Right lobe of liver (tissue), 4 donors: Measurements from ENCODE around the gene HRAS.

Experiments
- POLR2A ChIP-seq: fragments of 450-650 bp; IDR thresholded peaks from one replicate; pipeline ENCODE4 v1.6.1; 2017; ENCODE audit warnings: antibody characterized with exemption, mild to moderate bottlenecking
- TF ChIP-seq, protein P1 (sequence below), 4 donors: fragments of 200-600 bp in 3 of 4; fragments of 450-650 bp in 1 of 4; IDR thresholded peaks; one replicate each; pipeline versions ENCODE4 v1.5.1 to v1.8.0; 2016 to 2022; ENCODE audit warnings: antibody characterized with exemption in 4 of 4, mild to moderate bottlenecking in 2 of 4
- donor health status: DM: no; HTN: no; CAD: no.
- donor health status: DM: no; HTN: no; CAD: no.
- donor health status: DM: no; HTN: yes; CAD: no.

GRCh38 chr11:486189-486588 lies 49.2 kb downstream of the HRAS start:
- TF ChIP-seq, protein P1, sequence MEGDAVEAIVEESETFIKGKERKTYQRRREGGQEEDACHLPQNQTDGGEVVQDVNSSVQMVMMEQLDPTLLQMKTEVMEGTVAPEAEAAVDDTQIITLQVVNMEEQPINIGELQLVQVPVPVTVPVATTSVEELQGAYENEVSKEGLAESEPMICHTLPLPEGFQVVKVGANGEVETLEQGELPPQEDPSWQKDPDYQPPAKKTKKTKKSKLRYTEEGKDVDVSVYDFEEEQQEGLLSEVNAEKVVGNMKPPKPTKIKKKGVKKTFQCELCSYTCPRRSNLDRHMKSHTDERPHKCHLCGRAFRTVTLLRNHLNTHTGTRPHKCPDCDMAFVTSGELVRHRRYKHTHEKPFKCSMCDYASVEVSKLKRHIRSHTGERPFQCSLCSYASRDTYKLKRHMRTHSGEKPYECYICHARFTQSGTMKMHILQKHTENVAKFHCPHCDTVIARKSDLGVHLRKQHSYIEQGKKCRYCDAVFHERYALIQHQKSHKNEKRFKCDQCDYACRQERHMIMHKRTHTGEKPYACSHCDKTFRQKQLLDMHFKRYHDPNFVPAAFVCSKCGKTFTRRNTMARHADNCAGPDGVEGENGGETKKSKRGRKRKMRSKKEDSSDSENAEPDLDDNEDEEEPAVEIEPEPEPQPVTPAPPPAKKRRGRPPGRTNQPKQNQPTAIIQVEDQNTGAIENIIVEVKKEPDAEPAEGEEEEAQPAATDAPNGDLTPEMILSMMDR (IDR thresholded peaks at IDR 0.05) = no peak
- TF ChIP-seq POLR2A = no peak
